HepG2 (cell line): Measurements from ENCODE around the gene IQGAP2. TPM values are rescaled to one million over a fixed set of nuclear protein-coding genes. Genes with fewer than 3 reads are reported as not detected.

Experiments
- BCL6 ChIP-seq: IDR thresholded peaks from 2 replicates; pipeline ENCODE4 v1.6.1; 2016; ENCODE audit warnings: missing genetic modification reagents, missing compliant biosample characterization
- CCAR2 ChIP-seq: fragments of 200-400 bp; formaldehyde crosslinking; optimal IDR thresholded peaks from 2 replicates; pipeline ENCODE3; 2018; ENCODE audit warnings: low read depth, mild to moderate bottlenecking, low read length, moderate library complexity
- IRX3 ChIP-seq: sonication (generic); formaldehyde crosslinking; IDR thresholded peaks from 2 replicates; pipeline ENCODE4 v1.8.1; 2023; ENCODE audit warnings: mild to moderate bottlenecking, low read depth, missing genetic modification reagents, borderline replicate concordance
- JUN ChIP-seq: sonication (generic); formaldehyde crosslinking; IDR thresholded peaks from 2 replicates; pipeline ENCODE4 v1.4.0; 2020; ENCODE audit warnings: mild to moderate bottlenecking, missing genetic modification reagents
- NR2F2 ChIP-seq: IDR thresholded peaks from 2 replicates; pipeline ENCODE4 v1.6.1; 2012; ENCODE audit warnings: low read depth, inconsistent platforms, borderline replicate concordance
- RARA ChIP-seq: IDR thresholded peaks from 2 replicates; pipeline ENCODE4 v1.6.1; 2016; ENCODE audit warnings: missing genetic modification reagents, missing compliant biosample characterization
- RBAK ChIP-seq: sonication (generic); formaldehyde crosslinking; IDR thresholded peaks from 2 replicates; pipeline ENCODE4 v1.5.1; 2020; ENCODE audit warnings: mild to moderate bottlenecking, missing genetic modification reagents
- TCF7 ChIP-seq: sonication (generic); IDR thresholded peaks from 2 replicates; pipeline ENCODE4 v1.6.1; 2016; ENCODE audit warnings: antibody characterized with exemption, low read depth
- ZBTB7A ChIP-seq: sonication (generic); formaldehyde crosslinking; IDR thresholded peaks from 2 replicates; pipeline ENCODE4 v1.8.0; 2022; ENCODE audit warnings: mild to moderate bottlenecking, missing genetic modification reagents
- ZNF296 ChIP-seq: sonication (generic); formaldehyde crosslinking; conservative IDR thresholded peaks from 2 replicates; pipeline ENCODE4 v1.5.0; 2020; ENCODE audit warnings: mild to moderate bottlenecking, missing genetic modification reagents
- ZNF431 ChIP-seq: sonication (generic); formaldehyde crosslinking; IDR thresholded peaks from 2 replicates; pipeline ENCODE4 v1.9.0; 2022; ENCODE audit warnings: missing genetic modification reagents, low read depth, mild to moderate bottlenecking, borderline replicate concordance
- ZNF564 ChIP-seq: sonication (generic); formaldehyde crosslinking; IDR thresholded peaks from 2 replicates; pipeline ENCODE4 v1.8.1; 2023; ENCODE audit warnings: mild to moderate bottlenecking, missing genetic modification reagents
- ZNF878 ChIP-seq: sonication (generic); formaldehyde crosslinking; IDR thresholded peaks from 2 replicates; pipeline ENCODE4 v1.8.1; 2023; ENCODE audit warnings: mild to moderate bottlenecking, missing genetic modification reagents, moderate library complexity
- polyA plus RNA-seq, 8 experiments: library from polyadenylated mRNA; depleted of rRNA in 3 of 8; stranded (reverse) in 7 of 8; unstranded in 1 of 8; fragments of >200 nt; fragmentation: Illumina TruSeq in 4 of 8; extraction: Trizol in 4 of 8; gene quantifications; 2 replicates each; pipeline versions ENCODE4 v1.2.1 to v1.2.3, GENCODE V29; 2011 to 2016; ENCODE audit warnings: low read depth in 4 of 8, missing spikeins in 1 of 8, mixed read lengths in 1 of 8; ENCODE audit not compliant: insufficient read depth in 1 of 8
- total RNA-seq, 5 experiments: library from RNA; depleted of rRNA; stranded (reverse); fragments of >200 nt; fragmentation: Illumina TruSeq; extraction: Trizol; gene quantifications; 2 replicates each; pipeline ENCODE4 v1.2.3, GENCODE V29; 2016; ENCODE audit warnings: low read depth in 1 of 5
- TF ChIP-seq, protein P1 (sequence below): sonication (generic); formaldehyde crosslinking; IDR thresholded peaks from 2 replicates; pipeline ENCODE4 v1.4.0; 2020; ENCODE audit warnings: mild to moderate bottlenecking, low read depth, missing genetic modification reagents
- TF ChIP-seq, protein P2 (sequence below): fragments of 450-650 bp; IDR thresholded peaks from 2 replicates; pipeline ENCODE4 v1.6.1; 2017
- TF ChIP-seq, protein P3 (sequence below), 2 experiments: fragments of 450-650 bp in 1 of 2; sonication (generic) in 1 of 2; formaldehyde crosslinking in 1 of 2; IDR thresholded peaks; 2 replicates each; pipeline versions ENCODE4 v1.6.1 to v1.8.0; 2016 to 2022; ENCODE audit warnings: antibody characterized with exemption in 1 of 2, mild to moderate bottlenecking in 1 of 2, missing genetic modification reagents in 1 of 2
- TF ChIP-seq, protein P4 (sequence below): sonication (generic); formaldehyde crosslinking; IDR thresholded peaks from 2 replicates; pipeline ENCODE4 v1.4.0; 2020; ENCODE audit warnings: mild to moderate bottlenecking, missing genetic modification reagents

IQGAP2 gene
- total and polyA plus RNA-seq, 2 of the 13 experiments (the other 11 are each of a cell fraction or from before 2014, with no cell fraction given): 35.2 to 83.3 TPM

DNA sequence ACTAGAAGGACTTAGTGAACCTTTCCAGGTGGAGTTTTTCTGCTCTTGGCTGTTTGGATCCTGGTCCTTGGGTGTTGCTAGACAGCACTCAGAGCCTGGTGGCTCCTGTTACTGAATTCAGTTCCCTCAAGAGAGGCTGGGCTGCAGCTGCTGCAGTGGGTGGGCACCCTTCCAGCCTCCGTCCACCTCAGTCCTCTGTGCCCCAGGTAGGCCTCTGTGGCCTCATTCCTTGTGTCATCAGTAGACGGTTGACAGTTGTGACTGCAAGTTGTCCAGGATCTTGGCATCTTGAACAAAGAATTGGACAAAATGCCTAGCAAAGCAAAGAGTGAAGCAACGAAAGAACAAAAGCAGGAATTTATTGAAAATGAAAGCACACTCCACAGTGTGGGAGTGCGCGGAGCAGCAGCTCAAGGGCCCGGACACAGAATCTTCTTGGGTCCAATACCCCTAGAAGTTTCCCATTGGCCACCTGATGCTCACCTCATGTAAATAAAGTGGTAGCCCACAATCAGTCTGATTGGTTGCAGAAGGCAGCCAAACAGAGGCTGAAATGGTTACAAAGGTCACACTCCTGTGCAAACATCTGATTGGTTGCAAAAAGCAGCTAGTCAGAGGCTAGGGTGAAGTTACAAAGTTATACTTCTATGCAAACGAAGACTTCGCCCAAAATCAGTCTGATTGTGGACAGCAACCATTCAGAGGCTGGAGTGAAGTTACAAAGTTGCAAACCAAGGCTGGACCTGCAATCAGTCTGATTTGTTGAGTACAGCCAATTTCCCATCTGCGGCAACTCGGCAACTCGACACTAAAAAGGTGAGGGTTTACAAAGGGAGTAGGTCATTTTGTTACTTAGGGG is 352.9 kb downstream of the IQGAP2 start (continued):
- TF ChIP-seq, protein P1, sequence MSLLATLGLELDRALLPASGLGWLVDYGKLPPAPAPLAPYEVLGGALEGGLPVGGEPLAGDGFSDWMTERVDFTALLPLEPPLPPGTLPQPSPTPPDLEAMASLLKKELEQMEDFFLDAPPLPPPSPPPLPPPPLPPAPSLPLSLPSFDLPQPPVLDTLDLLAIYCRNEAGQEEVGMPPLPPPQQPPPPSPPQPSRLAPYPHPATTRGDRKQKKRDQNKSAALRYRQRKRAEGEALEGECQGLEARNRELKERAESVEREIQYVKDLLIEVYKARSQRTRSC: no peak
- TF ChIP-seq ZBTB7A (CRISPR knock-in tag) (no peak), CCAR2 (no peak), TCF7 (no peak), NR2F2 (no peak), ZNF296 (CRISPR knock-in tag) (no peak), BCL6 (CRISPR knock-in tag) (no peak), RARA (CRISPR knock-in tag) (no peak), ZNF878 (CRISPR knock-in tag) (no peak), ZNF431 (CRISPR knock-in tag) (no peak), JUN (CRISPR knock-in tag) (no peak), ZNF564 (CRISPR knock-in tag) (no peak), IRX3 (CRISPR knock-in tag) (no peak), RBAK (CRISPR knock-in tag) (no peak)
- TF ChIP-seq, protein P2, sequence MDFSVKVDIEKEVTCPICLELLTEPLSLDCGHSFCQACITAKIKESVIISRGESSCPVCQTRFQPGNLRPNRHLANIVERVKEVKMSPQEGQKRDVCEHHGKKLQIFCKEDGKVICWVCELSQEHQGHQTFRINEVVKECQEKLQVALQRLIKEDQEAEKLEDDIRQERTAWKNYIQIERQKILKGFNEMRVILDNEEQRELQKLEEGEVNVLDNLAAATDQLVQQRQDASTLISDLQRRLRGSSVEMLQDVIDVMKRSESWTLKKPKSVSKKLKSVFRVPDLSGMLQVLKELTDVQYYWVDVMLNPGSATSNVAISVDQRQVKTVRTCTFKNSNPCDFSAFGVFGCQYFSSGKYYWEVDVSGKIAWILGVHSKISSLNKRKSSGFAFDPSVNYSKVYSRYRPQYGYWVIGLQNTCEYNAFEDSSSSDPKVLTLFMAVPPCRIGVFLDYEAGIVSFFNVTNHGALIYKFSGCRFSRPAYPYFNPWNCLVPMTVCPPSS: no peak
- TF ChIP-seq, protein P3, sequence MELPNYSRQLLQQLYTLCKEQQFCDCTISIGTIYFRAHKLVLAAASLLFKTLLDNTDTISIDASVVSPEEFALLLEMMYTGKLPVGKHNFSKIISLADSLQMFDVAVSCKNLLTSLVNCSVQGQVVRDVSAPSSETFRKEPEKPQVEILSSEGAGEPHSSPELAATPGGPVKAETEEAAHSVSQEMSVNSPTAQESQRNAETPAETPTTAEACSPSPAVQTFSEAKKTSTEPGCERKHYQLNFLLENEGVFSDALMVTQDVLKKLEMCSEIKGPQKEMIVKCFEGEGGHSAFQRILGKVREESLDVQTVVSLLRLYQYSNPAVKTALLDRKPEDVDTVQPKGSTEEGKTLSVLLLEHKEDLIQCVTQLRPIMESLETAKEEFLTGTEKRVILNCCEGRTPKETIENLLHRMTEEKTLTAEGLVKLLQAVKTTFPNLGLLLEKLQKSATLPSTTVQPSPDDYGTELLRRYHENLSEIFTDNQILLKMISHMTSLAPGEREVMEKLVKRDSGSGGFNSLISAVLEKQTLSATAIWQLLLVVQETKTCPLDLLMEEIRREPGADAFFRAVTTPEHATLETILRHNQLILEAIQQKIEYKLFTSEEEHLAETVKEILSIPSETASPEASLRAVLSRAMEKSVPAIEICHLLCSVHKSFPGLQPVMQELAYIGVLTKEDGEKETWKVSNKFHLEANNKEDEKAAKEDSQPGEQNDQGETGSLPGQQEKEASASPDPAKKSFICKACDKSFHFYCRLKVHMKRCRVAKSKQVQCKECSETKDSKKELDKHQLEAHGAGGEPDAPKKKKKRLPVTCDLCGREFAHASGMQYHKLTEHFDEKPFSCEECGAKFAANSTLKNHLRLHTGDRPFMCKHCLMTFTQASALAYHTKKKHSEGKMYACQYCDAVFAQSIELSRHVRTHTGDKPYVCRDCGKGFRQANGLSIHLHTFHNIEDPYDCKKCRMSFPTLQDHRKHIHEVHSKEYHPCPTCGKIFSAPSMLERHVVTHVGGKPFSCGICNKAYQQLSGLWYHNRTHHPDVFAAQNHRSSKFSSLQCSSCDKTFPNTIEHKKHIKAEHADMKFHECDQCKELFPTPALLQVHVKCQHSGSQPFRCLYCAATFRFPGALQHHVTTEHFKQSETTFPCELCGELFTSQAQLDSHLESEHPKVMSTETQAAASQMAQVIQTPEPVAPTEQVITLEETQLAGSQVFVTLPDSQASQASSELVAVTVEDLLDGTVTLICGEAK (IDR thresholded peaks at IDR 0.05): no peak
- TF ChIP-seq, protein P3 (CRISPR knock-in tag; IDR thresholded peaks at IDR 0.05): no peak
- TF ChIP-seq, protein P4, sequence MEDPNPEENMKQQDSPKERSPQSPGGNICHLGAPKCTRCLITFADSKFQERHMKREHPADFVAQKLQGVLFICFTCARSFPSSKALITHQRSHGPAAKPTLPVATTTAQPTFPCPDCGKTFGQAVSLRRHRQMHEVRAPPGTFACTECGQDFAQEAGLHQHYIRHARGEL (CRISPR knock-in tag): no peak
